ENCODE data around the gene MXRA7. TPM values are rescaled to one million over a fixed set of nuclear protein-coding genes. Genes with fewer than 3 reads are reported as not detected.

The MXRA7 gene
- total RNA-seq, 2 experiments from 2014 or later: 8.4 to 8.6 TPM

DNA sequence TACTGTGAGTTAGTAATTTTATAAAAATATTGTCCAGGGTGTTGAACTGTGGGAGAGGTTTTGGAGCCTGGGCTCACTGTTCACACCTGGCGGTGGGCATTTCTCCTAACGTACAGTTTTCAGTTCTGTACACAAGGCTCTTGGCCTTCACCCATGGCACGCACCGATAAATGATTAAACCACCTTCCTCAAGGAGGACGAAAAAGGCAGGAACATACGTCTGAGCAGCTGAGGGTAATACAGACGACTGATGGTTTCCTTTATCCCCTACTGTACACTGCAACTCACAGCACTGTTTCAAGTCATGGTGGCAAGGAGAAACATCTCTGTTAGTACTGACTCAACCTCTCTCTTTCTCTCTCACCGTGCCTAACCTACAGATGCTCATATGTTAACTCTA, 65.8 kb downstream of the MXRA7 start:
- DNase-seq (no peak), ATAC-seq (no peak)
- ChIA-PET CTCF (interaction anchor here (1.6 kb wide), 1 partner anchor 37 kb away, joined by 4 read pairs; no protein-coding TSS in a partner anchor), POLR2A (no interaction called here)
- Mint-ChIP-seq H3K4me1 (ENCODE audit: low read depth) (peaks cover 10% of the 10 kb centered on the region), H3K27ac (no peak overlapping the region), H3K36me3 (ENCODE audit: low read depth) (peaks cover 1% of the 10 kb centered on the region), H3K9me3 (peaks cover 6% of the 10 kb centered on the region), H3K4me3 (no peak overlapping the region), H3K27me3 (no peaks in the 10 kb centered on the region)
- TF ChIP-seq, protein P1, sequence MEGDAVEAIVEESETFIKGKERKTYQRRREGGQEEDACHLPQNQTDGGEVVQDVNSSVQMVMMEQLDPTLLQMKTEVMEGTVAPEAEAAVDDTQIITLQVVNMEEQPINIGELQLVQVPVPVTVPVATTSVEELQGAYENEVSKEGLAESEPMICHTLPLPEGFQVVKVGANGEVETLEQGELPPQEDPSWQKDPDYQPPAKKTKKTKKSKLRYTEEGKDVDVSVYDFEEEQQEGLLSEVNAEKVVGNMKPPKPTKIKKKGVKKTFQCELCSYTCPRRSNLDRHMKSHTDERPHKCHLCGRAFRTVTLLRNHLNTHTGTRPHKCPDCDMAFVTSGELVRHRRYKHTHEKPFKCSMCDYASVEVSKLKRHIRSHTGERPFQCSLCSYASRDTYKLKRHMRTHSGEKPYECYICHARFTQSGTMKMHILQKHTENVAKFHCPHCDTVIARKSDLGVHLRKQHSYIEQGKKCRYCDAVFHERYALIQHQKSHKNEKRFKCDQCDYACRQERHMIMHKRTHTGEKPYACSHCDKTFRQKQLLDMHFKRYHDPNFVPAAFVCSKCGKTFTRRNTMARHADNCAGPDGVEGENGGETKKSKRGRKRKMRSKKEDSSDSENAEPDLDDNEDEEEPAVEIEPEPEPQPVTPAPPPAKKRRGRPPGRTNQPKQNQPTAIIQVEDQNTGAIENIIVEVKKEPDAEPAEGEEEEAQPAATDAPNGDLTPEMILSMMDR (IDR thresholded peaks at IDR 0.05): no peak
- intact Hi-C loops (cut with micrococcal nuclease): no loop called here

- Mint-ChIP-seq H3K27ac (no peak within 1 kb of the TSS), H3K4me1 (ENCODE audit: low read depth) (peaks cover 10% of the 10 kb centered on the region), H3K27me3 (no peaks in the 10 kb centered on the region), H3K9me3 (peaks cover 6% of the 10 kb centered on the region), H3K4me3 (no peak within 1 kb of the TSS), H3K36me3 (ENCODE audit: low read depth) (peaks cover 1% of the 10 kb centered on the region)
- POLR2A ChIA-PET: interaction anchor here (0.7 kb wide), 1 partner anchor 289 kb away, joined by 4 read pairs; no protein-coding TSS in a partner anchor
- CTCF ChIA-PET: interaction anchor here (0.9 to 2.7 kb wide), 3 partner anchors 20 to 120 kb away, joined by 3 to 18 read pairs (median 4); no protein-coding TSS in a partner anchor
- intact Hi-C loops (cut with micrococcal nuclease): no loop called here
- DNase-seq: no peak
- TF ChIP-seq, protein P1 (IDR thresholded peaks at IDR 0.05): no peak
- ATAC-seq: no peak
Observed at GRCh38 chr17:76643553-76644148, 67.1 kb downstream of the MXRA7 start, which contains the start of gene ST6GALNAC1. ST6GALNAC1 (minus strand) TSS chr17:76643757; CDS start chr17:76643638, 119 bp downstream.

GRCh38 chr17:76642994-76643393, 67.8 kb downstream of the MXRA7 start:
- TF ChIP-seq, protein P1 (IDR thresholded peaks at IDR 0.05): no peak
- Mint-ChIP-seq H3K27ac (no peak overlapping the region), H3K27me3 (no peaks in the 10 kb centered on the region), H3K36me3 (ENCODE audit: low read depth) (peaks cover 1% of the 10 kb centered on the region), H3K9me3 (peaks cover 6% of the 10 kb centered on the region), H3K4me1 (ENCODE audit: low read depth) (peaks cover 10% of the 10 kb centered on the region), H3K4me3 (no peak overlapping the region)
- DNase-seq (no peak), ATAC-seq (no peak)
- intact Hi-C loops (cut with micrococcal nuclease): no loop called here
- ChIA-PET CTCF (interaction anchor here (2.7 kb wide), 1 partner anchor 19 kb away, joined by 18 read pairs; no protein-coding TSS in a partner anchor), POLR2A (no interaction called here)

GRCh38 chr17:76642032-76642561, 68.7 kb downstream of the MXRA7 start:
- ATAC-seq: no peak

More at GRCh38 chr17:76642032-76642561, 68.7 kb downstream of the MXRA7 start:
- Mint-ChIP-seq H3K27me3 (no peaks in the 10 kb centered on the region), H3K27ac (no peak overlapping the region), H3K9me3 (peaks cover 6% of the 10 kb centered on the region), H3K4me1 (ENCODE audit: low read depth) (peaks cover 10% of the 10 kb centered on the region), H3K4me3 (no peak overlapping the region), H3K36me3 (ENCODE audit: low read depth) (peaks cover 1% of the 10 kb centered on the region)
- ChIA-PET POLR2A (no interaction called here), CTCF (interaction anchor here (1.6 to 2.7 kb wide), 2 partner anchors 18 to 39 kb away, joined by 4 to 18 read pairs; no protein-coding TSS in a partner anchor)
- TF ChIP-seq, protein P1 (IDR thresholded peaks at IDR 0.05): no peak
- intact Hi-C loops (cut with micrococcal nuclease): no loop called here
- no peak for DNase-seq

All from activated CD8-positive, alpha-beta T cell treated with anti-CD3 and anti-CD28 coated beads for 36 hours (primary cell).